ENCODE results near the gene ERC2.

Gene ERC2

DNA sequence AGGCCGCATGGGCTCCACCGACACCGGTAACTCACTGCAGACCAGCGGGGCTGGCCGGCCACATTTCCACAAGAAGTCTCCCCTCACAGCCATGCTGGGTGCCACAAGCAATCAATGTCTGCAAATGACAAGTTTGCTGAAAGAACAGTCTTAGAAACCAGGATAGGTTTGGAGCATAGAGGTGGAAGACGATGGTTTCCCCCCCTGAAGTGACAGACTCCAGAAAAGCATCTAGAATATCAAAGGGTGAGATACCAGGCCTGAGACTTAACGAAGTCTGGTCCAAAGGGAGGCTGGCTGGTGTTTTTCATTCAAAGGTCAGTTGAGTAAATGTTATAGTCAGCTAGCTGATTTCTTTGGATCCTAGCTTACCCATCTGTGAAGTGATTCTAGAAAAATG lies 931.1 kb downstream of the ERC2 start:
- Mint-ChIP-seq H3K4me3 (no peak overlapping the region), H3K27me3 (no peaks in the 10 kb centered on the region), H3K36me3 (ENCODE audit: insufficient read depth) (no peaks in the 10 kb centered on the region), H3K27ac (no peak overlapping the region), H3K9me3 (peaks cover 2 to 10% of the 10 kb centered on the region in 2 donors), H3K4me1 (ENCODE audit: low read depth in 2 of 2) (no peaks in the 10 kb centered on the region)
- ATAC-seq (replicated peaks) (no peak), DNase-seq (no peak)

DNA sequence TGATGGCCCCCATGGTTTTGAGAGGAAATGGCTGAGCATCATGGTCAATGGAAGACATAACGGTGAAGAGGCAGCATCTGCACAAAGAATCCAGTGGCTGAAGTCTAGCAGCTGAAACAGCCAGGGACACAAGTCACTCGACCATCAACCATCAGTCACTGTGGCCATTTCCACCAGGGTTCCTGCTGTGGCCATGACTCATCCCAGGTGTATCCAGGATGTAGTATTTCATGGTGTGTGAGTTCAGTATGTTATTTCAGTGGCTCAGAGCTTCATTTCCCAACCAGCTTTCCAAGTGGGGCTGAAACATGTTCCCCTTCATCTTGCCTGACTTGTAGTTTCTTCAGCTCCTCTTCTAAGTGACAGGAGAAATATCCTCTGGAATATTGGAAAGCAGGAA lies 933.4 kb downstream of the ERC2 start:
- Mint-ChIP-seq H3K27ac (no peak overlapping the region), H3K27me3 (no peaks in the 10 kb centered on the region), H3K9me3 (peaks cover 5 to 10% of the 10 kb centered on the region in 2 donors), H3K4me3 (no peak overlapping the region), H3K4me1 (ENCODE audit: low read depth in 2 of 2) (no peaks in the 10 kb centered on the region), H3K36me3 (ENCODE audit: insufficient read depth) (no peaks in the 10 kb centered on the region)
- DNase-seq (no peak), ATAC-seq (replicated peaks) (no peak)

DNA sequence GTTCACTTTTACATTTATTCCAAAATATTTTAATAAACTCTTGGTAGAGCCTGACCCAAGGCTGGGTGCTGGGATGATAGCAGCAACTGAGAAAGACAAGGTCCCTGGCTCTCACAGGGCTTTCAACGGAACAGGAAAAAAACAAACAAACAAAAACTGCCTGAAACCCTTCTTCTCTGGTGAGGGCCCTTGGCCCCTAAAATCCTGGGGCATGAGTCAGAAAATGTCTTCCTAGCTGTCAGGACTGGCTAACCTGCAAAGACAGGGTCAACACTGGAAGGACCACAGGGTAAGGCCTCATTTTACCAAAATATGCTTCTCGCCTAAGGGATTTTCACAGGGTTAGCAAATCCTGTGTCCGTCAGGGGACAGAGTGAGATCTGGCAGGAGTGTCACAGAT lies 935.5 kb downstream of the ERC2 start:
- Mint-ChIP-seq H3K4me1 (ENCODE audit: low read depth in 2 of 2) (no peaks in the 10 kb centered on the region), H3K4me3 (no peak overlapping the region), H3K9me3 (peaks cover 6 to 10% of the 10 kb centered on the region in 2 donors), H3K27me3 (no peaks in the 10 kb centered on the region), H3K36me3 (ENCODE audit: insufficient read depth) (no peaks in the 10 kb centered on the region), H3K27ac (no peak overlapping the region)
- DNase-seq, result no peak
- no peak for ATAC-seq (replicated peaks)

DNA sequence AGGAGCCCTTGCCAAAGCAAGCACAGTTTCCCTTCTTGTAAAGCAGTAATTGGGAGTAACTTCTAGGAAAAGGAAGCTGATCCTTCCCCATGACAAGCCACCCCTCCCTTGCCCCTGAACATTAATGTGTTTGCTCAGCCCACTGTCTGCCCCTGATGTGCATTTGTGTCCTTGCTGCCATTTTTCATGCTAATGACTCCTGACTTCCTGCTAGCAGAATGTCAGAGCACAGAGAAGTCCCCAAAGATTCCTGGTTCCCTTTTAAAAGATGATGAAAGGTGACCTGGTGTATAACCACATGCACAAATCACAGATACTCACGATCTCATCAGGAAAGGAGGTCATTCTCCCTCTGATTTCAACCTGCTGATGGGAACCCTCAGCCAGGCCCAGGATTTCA lies 936.9 kb downstream of the ERC2 start:
- Mint-ChIP-seq H3K9me3 (peaks cover 7 to 21% of the 10 kb centered on the region in 2 donors), H3K27me3 (no peaks in the 10 kb centered on the region), H3K4me1 (ENCODE audit: low read depth in 2 of 2) (no peaks in the 10 kb centered on the region), H3K4me3 (no peak overlapping the region), H3K36me3 (ENCODE audit: insufficient read depth) (no peaks in the 10 kb centered on the region), H3K27ac (no peak overlapping the region)
- DNase-seq (no peak), ATAC-seq (replicated peaks) (no peak)

DNA sequence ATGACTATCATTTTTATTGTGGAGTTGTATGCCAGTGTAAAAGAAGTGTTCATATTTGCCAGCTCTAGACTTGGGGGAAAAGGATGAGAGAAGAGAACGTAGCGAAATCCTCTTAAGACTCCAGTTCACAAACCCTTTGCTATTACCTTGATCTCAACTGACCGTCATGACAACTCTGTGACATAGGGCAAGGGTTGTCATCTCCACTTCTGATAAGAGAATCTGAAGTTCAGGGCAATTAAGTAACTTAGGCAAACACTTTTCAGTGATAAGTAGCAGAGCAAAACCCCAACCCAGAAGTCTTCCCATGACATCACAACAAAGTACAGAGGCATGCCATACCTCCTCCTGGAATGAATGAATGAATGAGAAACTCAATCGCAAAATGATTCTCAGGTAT lies 940.9 kb downstream of the ERC2 start:
- DNase-seq (no peak), ATAC-seq (replicated peaks) (no peak)
- peaks cover 11 to 22% of the 10 kb centered on the region in 2 donors for H3K9me3 Mint-ChIP-seq
- H3K4me1 Mint-ChIP-seq (ENCODE audit: low read depth in 2 of 2), result no peaks in the 10 kb centered on the region
- no peak overlapping the region for H3K27ac Mint-ChIP-seq
- H3K4me3 Mint-ChIP-seq, result no peak overlapping the region
- no peaks in the 10 kb centered on the region for H3K27me3 Mint-ChIP-seq
- H3K36me3 Mint-ChIP-seq (ENCODE audit: insufficient read depth), result no peaks in the 10 kb centered on the region

DNA sequence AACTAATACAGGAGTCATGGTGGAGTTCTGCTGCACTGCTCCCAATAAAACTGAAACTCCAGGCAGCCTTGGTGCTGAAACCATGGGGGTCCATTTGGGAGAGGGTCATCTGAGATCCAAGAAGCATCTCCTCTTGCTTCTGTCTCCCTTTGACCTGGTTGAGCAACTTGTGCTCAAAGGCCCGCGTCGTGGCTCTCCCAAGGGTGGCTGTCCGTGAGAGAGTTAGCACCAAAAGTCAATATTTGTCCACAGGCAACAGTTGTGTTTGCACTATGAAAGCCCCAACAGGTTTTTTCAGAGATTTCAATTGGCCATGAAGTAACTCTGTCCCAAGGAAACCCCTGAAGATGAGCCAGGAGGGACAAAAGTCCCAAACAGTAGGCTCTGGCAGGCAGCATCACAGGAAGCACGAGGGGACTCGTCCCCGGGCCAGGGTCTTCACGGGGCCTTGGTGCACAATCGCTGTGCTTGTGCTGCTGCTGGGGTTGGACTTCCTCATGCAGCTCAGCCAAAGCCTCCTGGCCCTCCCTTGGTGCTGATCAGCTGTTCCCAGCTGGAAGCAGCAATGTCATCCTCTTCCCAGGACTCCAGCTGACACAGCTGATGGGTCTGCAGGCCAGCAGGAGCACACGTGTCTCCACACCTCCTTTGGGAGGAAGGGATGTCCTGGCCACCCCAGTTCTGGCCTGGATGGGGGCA lies 941.8 kb downstream of the ERC2 start:
- ATAC-seq (replicated peaks), result no peak
- peaks cover 9 to 22% of the 10 kb centered on the region in 2 donors for H3K9me3 Mint-ChIP-seq
- no peak overlapping the region for H3K4me3 Mint-ChIP-seq
- no peak overlapping the region for H3K27ac Mint-ChIP-seq
- no peaks in the 10 kb centered on the region for H3K36me3 Mint-ChIP-seq (ENCODE audit: insufficient read depth)
- no peaks in the 10 kb centered on the region for H3K4me1 Mint-ChIP-seq (ENCODE audit: low read depth in 2 of 2)
- no peak for DNase-seq
- no peaks in the 10 kb centered on the region for H3K27me3 Mint-ChIP-seq

DNA sequence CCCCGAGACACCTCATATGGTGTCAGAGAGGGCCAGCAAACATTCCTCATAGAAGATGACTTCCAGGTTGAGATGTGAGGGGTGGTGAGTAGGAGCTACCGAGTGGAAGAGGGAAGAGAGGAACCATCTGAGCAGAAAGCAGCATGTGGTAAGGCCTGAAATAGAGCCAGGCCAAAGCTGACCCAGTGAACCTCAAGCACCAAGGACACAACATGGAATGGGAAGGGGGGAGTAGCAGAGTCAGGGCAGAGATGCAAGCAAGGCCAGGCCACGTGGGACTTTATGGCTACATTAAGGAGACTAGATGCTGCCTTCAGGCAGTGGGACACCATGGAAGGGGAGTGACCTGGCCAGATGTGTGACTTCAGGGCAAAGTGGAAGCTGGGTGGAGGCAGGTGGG lies 942.8 kb downstream of the ERC2 start:
- H3K4me1 Mint-ChIP-seq (ENCODE audit: low read depth in 2 of 2), result no peaks in the 10 kb centered on the region
- H3K36me3 Mint-ChIP-seq (ENCODE audit: insufficient read depth), result no peaks in the 10 kb centered on the region
- peaks cover 8 to 22% of the 10 kb centered on the region in 2 donors for H3K9me3 Mint-ChIP-seq
- H3K4me3 Mint-ChIP-seq, result no peak overlapping the region
- DNase-seq, result no peak
- no peaks in the 10 kb centered on the region for H3K27me3 Mint-ChIP-seq
- no peak for ATAC-seq (replicated peaks)
- H3K27ac Mint-ChIP-seq, result no peak overlapping the region

DNA sequence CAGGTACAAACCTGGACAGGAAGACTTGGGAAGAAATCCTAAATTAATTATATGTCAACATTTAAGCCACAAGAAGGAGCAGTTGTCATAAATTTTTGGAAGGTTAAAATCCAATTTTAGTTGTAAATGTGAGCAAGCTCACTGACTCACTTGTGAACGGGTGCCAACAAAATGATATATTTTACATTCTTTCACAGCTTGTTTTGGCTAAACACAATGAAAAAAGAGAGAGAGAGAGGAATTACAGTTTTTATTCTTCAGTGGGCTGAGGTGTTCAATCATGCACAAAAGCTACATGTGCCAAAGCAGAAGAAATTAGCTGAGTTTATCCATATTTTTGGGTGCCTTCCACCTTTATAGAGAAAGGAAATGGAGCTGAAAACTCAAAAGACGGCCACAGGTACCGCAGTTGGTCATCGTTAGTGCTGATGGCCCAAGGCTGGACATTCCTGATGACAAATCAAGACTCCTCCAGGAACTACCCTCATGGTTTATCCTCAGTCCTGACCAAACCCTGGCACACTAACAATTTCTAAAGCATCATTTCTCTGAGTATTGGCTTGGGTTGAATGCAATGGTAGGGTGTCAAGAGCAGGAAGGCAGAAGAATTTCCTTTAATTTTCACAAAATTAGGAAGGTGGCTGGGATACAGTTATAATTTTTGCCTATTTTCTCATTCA lies 943.6 kb downstream of the ERC2 start:
- Mint-ChIP-seq H3K4me1 (ENCODE audit: low read depth in 2 of 2) (no peaks in the 10 kb centered on the region), H3K9me3 (peaks cover 8 to 22% of the 10 kb centered on the region in 2 donors), H3K27ac (no peak overlapping the region), H3K4me3 (no peak overlapping the region), H3K27me3 (no peaks in the 10 kb centered on the region), H3K36me3 (ENCODE audit: insufficient read depth) (no peaks in the 10 kb centered on the region)
- DNase-seq (no peak), ATAC-seq (replicated peaks) (no peak)

DNA sequence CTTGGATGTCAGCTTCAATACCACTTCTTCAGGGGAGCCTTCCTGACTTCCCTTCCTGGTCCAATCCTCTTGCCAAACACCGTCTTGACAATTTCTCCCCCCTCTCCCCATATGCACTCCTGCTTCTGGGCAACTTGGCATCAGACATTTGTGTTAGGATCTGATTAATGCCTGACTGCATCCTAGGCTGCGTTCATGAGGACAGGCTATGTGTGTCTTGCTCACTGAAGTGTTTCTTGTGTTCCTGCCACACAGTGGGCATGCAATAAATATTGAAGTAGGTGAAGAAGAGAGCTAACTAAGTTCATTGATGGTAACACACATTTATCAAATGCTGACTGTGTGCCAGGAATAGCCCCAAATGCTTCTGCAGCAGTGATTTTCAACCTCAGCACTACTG lies 944.8 kb downstream of the ERC2 start:
- H3K4me1 Mint-ChIP-seq (ENCODE audit: low read depth in 2 of 2), result no peaks in the 10 kb centered on the region
- ATAC-seq (replicated peaks) (no peak), DNase-seq (no peak)
- H3K36me3 Mint-ChIP-seq (ENCODE audit: insufficient read depth), result no peaks in the 10 kb centered on the region
- no peak overlapping the region for H3K4me3 Mint-ChIP-seq
- no peak overlapping the region for H3K27ac Mint-ChIP-seq
- H3K27me3 Mint-ChIP-seq, result no peaks in the 10 kb centered on the region
- peaks cover 8 to 22% of the 10 kb centered on the region in 2 donors for H3K9me3 Mint-ChIP-seq

DNA sequence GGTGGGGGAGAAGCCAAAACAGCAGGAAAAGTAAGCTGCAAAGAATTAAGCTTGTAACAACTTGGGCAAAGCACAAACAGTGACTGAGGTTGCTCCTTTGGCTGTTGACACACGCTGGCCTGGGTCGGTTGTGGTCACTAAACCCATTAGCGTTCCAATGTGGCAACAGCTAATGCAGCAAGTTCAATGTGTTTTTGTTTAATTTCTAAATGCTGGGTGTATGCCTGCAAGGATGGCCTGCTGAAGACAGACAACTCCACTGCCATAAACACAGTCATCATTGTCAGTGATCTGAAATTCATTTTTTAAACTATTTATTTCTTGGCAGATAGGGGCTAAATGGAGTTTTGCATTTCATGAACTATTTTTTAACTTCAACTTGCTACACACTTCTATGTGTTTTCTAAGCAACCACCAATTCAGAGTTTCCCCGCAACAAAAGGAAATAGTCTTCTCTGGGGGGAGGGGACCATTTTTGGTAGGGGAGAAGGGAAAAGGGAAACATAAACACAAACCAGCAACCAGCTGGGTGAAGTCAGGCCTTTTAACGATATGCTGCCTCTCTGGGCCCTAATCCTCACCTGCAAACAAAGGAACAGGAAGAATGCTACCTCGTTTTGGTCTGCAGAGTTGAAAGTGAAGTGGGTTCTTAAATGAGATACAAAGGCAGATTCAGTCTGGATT lies 946.4 kb downstream of the ERC2 start:
- peaks cover 6 to 12% of the 10 kb centered on the region in 2 donors for H3K9me3 Mint-ChIP-seq
- H3K27me3 Mint-ChIP-seq, result no peaks in the 10 kb centered on the region
- ATAC-seq (replicated peaks) (no peak), DNase-seq (no peak)
- H3K4me1 Mint-ChIP-seq (ENCODE audit: low read depth in 2 of 2), result no peaks in the 10 kb centered on the region
- no peak overlapping the region for H3K4me3 Mint-ChIP-seq
- H3K36me3 Mint-ChIP-seq (ENCODE audit: insufficient read depth), result no peaks in the 10 kb centered on the region
- no peak overlapping the region for H3K27ac Mint-ChIP-seq

DNA sequence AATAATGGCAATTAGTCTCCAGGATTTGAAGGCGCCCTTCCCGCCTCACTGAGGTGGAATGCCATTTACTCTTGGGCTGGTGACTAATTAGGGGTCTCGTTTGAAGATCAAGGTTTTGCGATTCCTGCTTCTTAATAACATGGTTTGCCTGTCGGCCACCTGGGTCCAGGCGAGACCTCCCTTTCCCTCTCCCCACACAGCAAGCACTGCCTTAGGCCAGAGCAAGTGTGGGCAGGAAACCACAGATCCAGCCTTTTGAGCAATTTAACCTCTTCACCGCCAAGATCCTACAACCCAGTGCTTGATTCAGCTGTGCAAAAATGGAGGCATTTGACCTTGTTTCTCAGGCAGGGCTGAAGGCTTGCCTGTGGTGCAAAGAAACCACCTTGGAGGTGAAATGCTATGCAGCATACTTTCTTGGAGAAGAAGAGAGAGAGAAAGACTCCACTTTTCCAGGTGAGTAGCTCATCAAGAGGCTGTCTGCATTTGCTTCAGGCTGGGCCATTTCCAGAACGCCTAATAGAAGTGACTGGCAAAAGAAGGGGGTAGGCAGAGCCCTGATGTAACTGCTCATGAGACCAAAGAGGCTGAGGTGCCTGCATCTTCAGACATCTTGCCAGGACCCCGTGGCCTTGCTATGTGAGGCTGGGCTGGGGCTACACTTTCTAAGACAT lies 947.1 kb downstream of the ERC2 start:
- peaks cover 6 to 10% of the 10 kb centered on the region in 2 donors for H3K9me3 Mint-ChIP-seq
- no peak for ATAC-seq (replicated peaks)
- no peak for DNase-seq
- no peaks in the 10 kb centered on the region for H3K4me1 Mint-ChIP-seq (ENCODE audit: low read depth in 2 of 2)
- no peaks in the 10 kb centered on the region for H3K36me3 Mint-ChIP-seq (ENCODE audit: insufficient read depth)
- no peaks in the 10 kb centered on the region for H3K27me3 Mint-ChIP-seq
- no peak overlapping the region for H3K27ac Mint-ChIP-seq
- H3K4me3 Mint-ChIP-seq, result no peak overlapping the region

DNA sequence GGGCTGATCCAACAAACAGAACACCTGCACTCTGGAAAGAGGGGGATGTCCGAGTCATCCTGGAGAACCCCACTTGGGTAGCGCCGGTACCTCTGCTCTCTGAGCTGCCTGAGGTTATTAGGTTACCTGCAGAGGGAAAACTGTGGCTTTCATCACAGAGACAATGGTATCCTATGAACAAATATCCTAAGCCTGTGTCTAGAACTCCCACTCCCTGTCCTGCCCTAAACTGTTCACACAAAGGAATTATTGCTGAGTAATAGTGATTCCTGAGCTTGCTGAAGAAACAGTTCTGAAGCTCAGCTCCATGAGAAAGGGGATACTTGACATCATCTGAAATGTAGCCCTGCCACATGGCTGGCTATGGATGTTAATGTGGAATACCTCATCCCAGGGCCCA lies 949.2 kb downstream of the ERC2 start:
- Mint-ChIP-seq H3K9me3 (peaks cover 0 to 2% of the 10 kb centered on the region in 2 donors), H3K36me3 (ENCODE audit: insufficient read depth) (no peaks in the 10 kb centered on the region), H3K4me1 (ENCODE audit: low read depth in 2 of 2) (no peaks in the 10 kb centered on the region), H3K27me3 (no peaks in the 10 kb centered on the region), H3K4me3 (no peak overlapping the region), H3K27ac (no peak overlapping the region)
- DNase-seq, result no peak
- ATAC-seq (replicated peaks), result no peak

DNA sequence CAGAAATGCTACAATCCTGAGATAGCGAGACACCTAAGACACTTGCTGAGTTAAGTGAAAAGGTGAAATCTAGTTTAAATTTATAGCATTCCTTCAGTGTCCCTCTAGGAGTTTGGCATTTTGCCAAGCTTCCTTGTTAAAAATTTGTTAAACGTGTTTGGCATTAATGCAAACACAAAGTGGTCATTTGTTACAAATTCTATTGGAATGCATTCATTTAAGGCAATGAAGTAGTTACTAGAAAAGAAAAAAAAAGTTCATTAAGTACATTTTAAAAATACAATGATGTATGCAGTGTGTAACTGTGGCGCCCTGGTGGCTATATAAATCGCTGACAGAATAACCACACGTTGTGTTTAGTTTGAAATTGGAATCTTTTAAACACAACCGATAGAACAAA lies 949.8 kb downstream of the ERC2 start:
- peaks cover 0 to 1% of the 10 kb centered on the region in 2 donors for H3K9me3 Mint-ChIP-seq
- H3K4me3 Mint-ChIP-seq, result no peak overlapping the region
- DNase-seq (no peak), ATAC-seq (replicated peaks) (no peak)
- no peak overlapping the region for H3K27ac Mint-ChIP-seq
- no peaks in the 10 kb centered on the region for H3K36me3 Mint-ChIP-seq (ENCODE audit: insufficient read depth)
- no peaks in the 10 kb centered on the region for H3K4me1 Mint-ChIP-seq (ENCODE audit: low read depth in 2 of 2)
- H3K27me3 Mint-ChIP-seq, result no peaks in the 10 kb centered on the region
